Gastrocnemius medialis (tissue), 4 donors: ENCODE measurements around the gene SBK3. TPM values are rescaled to one million over a fixed set of nuclear protein-coding genes. Genes with fewer than 3 reads are reported as not detected.
A peak's percentile ranks its signal among the peaks of the same experiment; 100 is the strongest.

Experiments
- ATAC-seq, 2 donors: fragments of 150-250 bp; one replicate each; pipeline ENCODE4 v1.9.1; 2016
- DNase-seq, 2 donors: peaks; one replicate each; pipeline ENCODE4 v3.0.0-alpha.2; 2019
- H3K27ac ChIP-seq, 4 donors: fragments of 200-600 bp; sonication (generic); 1 replicate in 1 of 4; 2 replicates in 3 of 4; pipeline ENCODE4 v1.5.1; 2016 to 2018; ENCODE audit warnings: mild to moderate bottlenecking in 2 of 4, moderate library complexity in 1 of 4
- H3K27me3 ChIP-seq, 3 donors: fragments of 200-600 bp; sonication (generic) in 2 of 3; 1 replicate in 1 of 3; 2 replicates in 2 of 3; pipeline versions ENCODE4 v1.5.1 to v1.6.0; 2016 to 2019; ENCODE audit warnings: mild to moderate bottlenecking in 1 of 3, moderate library complexity in 1 of 3
- H3K36me3 ChIP-seq, 2 donors: fragments of 200-600 bp; sonication (generic) in 1 of 2; one replicate each; pipeline ENCODE4 v1.5.1; 2017 to 2018
- H3K4me1 ChIP-seq, 2 donors: fragments of 200-600 bp; sonication (generic) in 1 of 2; one replicate each; pipeline ENCODE4 v1.5.1; 2016 to 2017; ENCODE audit warnings: mild to moderate bottlenecking in 2 of 2
- H3K4me3 ChIP-seq, 4 donors: fragments of 200-600 bp; sonication (generic) in 3 of 4; 1 replicate in 1 of 4; 2 replicates in 3 of 4; pipeline ENCODE4 v1.5.1; 2016 to 2019; ENCODE audit warnings: mild to moderate bottlenecking in 2 of 4
- H3K9me3 ChIP-seq, 3 donors: fragments of 200-600 bp; sonication (generic) in 2 of 3; 1 replicate in 1 of 3; 2 replicates in 2 of 3; pipeline ENCODE4 v1.5.1; 2016 to 2019
- POLR2A ChIP-seq, 2 donors: fragments of 450-650 bp; IDR thresholded peaks; one replicate each; pipeline ENCODE4 v1.6.1; 2017; ENCODE audit warnings: antibody characterized with exemption in 2 of 2, mild to moderate bottlenecking in 2 of 2, moderate library complexity in 2 of 2
- in situ Hi-C, 4 donors: fragments of 200-750 bp; cut with MboI; loops; one replicate each; pipeline versions ENCODE4 v1.15.0 to v1.8.0; 2017; ENCODE audit warnings: low sequenced_read_pairs in 4 of 4
- intact Hi-C: fragments of 100-400 bp; cut with DNase I; formaldehyde crosslinking; loops from one replicate; pipeline ENCODE4 v1.15.1; 2023; ENCODE audit warnings: low total_unique reads
- total RNA-seq, 4 donors: library from RNA; depleted of rRNA; stranded (reverse); fragments of >200 nt; gene quantifications; one replicate each; pipeline versions ENCODE4 v1.1.0 to v1.2.3, GENCODE V29; 2016
- TF ChIP-seq, protein P1 (sequence below), 5 experiments: fragments of 450-650 bp in 3 of 5; fragments of 200-600 bp in 2 of 5; sonication (generic) in 2 of 5; IDR thresholded peaks in 4 of 5; conservative IDR thresholded peaks in 1 of 5; 1 replicate in 4 of 5; 2 replicates in 1 of 5; pipeline ENCODE4 v1.5.1; 2016 to 2019; ENCODE audit warnings: antibody characterized with exemption in 5 of 5, mild to moderate bottlenecking in 3 of 5, moderate library complexity in 3 of 5

The SBK3 gene
- total RNA-seq, 4 donors from 2014 or later: 3.1 to 24.1 (median 6.8) TPM

DNA sequence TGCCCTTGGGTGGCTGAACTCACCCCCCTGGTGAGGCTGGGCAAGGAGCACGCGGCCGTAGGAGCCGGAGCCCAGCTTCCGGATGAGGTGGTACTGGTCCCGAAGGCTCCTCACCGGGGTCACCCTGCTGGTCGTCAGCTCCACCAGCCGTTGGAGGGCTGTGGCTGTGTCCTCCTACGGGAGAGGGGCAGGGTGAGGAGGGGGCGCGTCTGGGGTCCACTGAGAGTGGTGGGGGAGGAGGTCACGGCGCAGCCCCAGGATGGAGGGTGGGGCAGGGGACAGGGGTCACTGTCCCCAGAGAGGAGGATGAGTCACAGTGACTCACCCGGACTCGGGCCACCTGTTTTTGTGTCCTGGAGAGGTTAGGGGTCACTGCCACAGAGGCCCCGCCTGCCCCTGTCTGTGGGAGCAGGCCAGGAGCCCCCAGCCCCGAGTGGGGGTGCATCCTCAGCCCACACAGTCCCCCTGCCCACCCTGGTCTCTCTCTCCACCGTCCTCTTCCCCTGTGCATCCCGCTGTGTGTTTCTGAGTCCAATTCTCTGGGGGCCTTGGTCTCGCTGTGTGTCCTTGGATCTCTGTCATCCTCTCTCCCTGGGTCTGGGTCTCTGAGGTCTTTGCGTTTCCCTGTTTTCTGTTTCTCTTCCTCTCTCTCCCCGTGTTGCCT, 435 bp downstream of the SBK3 start:
- Histone ChIP-seq H3K9me3 (no peaks in the 10 kb centered on the region), H3K27ac (peak overlapping the region; percentile 90 to 98 (median 94)), H3K27me3 (no peaks in the 10 kb centered on the region), H3K36me3 (no peaks in the 10 kb centered on the region), H3K4me3 (peak overlapping the region in 1 of 4 donors; percentile 4), H3K4me1 (peaks cover 46 to 61% of the 10 kb centered on the region in 2 donors)
- no peak for TF ChIP-seq POLR2A (IDR thresholded peaks at IDR 0.05)
- TF ChIP-seq, protein P1, sequence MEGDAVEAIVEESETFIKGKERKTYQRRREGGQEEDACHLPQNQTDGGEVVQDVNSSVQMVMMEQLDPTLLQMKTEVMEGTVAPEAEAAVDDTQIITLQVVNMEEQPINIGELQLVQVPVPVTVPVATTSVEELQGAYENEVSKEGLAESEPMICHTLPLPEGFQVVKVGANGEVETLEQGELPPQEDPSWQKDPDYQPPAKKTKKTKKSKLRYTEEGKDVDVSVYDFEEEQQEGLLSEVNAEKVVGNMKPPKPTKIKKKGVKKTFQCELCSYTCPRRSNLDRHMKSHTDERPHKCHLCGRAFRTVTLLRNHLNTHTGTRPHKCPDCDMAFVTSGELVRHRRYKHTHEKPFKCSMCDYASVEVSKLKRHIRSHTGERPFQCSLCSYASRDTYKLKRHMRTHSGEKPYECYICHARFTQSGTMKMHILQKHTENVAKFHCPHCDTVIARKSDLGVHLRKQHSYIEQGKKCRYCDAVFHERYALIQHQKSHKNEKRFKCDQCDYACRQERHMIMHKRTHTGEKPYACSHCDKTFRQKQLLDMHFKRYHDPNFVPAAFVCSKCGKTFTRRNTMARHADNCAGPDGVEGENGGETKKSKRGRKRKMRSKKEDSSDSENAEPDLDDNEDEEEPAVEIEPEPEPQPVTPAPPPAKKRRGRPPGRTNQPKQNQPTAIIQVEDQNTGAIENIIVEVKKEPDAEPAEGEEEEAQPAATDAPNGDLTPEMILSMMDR (IDR thresholded peaks at IDR 0.05 in 4 of 5, conservative IDR thresholded peaks at IDR 0.05 in 1 of 5): no peak
- ATAC-seq (no peak), DNase-seq (peak in 1 of 2 donors; percentile 67)
- intact Hi-C loops (no loop called here), in situ Hi-C loops (loop anchor here in 1 of 4 donors (5.0 kb wide), 1 partner anchor 52 kb away; the partner anchor contains the start of gene FIZ1)

- TF ChIP-seq POLR2A (IDR thresholded peaks at IDR 0.05): no peak
- TF ChIP-seq, protein P1 (IDR thresholded peaks at IDR 0.05 in 4 of 5, conservative IDR thresholded peaks at IDR 0.05 in 1 of 5): no peak
- in situ Hi-C loops: no loop called here
- H3K27ac ChIP-seq: no peak overlapping the region
These were observed 1.3 kb downstream of the SBK3 start for GRCh38 chr19:55544014-55544413.

DNA sequence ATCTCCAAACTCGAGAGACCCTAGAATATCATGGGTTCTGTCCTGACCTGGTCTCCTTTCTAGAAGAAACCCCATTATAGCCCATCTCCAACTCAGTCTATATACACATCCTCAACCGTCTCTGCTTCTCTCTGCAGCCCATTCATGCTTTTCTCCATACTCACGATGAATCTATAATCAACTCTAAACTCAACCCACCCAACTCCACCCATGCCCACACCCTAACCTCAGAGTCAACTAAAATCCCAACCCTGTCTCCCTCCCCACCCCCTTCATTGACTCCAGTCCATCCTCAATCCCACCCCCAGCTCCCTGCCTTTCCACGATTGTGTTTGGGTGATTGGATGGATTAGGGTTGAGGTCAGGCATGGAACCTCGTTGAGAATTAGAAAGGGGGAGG, 1.8 kb downstream of the SBK3 start:
- TF ChIP-seq POLR2A (IDR thresholded peaks at IDR 0.05): no peak
- TF ChIP-seq, protein P1 (IDR thresholded peaks at IDR 0.05 in 4 of 5, conservative IDR thresholded peaks at IDR 0.05 in 1 of 5): no peak
- in situ Hi-C loops (no loop called here), intact Hi-C loops (no loop called here)
- H3K4me3 ChIP-seq: no peak overlapping the region
- DNase-seq (no peak), ATAC-seq (no peak)
- H3K27me3 ChIP-seq: no peaks in the 10 kb centered on the region
- H3K36me3 ChIP-seq: no peaks in the 10 kb centered on the region
- peaks cover 38 to 51% of the 10 kb centered on the region in 2 donors for H3K4me1 ChIP-seq
- no peaks in the 10 kb centered on the region for H3K9me3 ChIP-seq
- no peak overlapping the region for H3K27ac ChIP-seq

More at GRCh38 chr19:55544014-55544413, 1.3 kb downstream of the SBK3 start:
- intact Hi-C loops: no loop called here
- Histone ChIP-seq H3K4me1 (peaks cover 43 to 56% of the 10 kb centered on the region in 2 donors), H3K4me3 (no peak overlapping the region), H3K9me3 (no peaks in the 10 kb centered on the region), H3K27me3 (no peaks in the 10 kb centered on the region), H3K36me3 (no peaks in the 10 kb centered on the region)
- DNase-seq: no peak
- ATAC-seq: no peak

DNA sequence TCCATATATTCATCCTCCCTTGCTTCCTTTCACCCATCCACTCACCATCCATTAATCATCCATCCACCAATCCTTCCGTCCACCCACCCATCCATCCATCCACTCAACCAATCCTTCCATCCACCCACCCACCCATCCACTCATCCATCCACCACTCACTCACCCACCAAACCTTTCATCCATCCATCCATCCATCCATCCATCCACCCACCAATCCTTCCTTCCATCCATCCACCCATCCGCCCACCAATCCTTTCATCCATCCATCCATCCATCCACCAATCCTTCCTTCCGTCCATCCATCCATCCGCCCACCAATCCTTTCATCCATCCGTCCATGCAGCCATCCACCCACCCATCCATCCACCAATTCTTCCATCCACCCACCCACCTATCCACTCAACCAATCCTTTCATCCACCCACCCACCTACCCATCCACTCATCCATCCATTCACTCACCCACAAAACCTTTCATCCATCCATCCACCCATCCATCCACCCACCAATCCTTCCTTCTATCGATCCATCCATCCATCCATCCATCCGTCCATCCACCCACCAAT, 3.0 kb downstream of the SBK3 start:
- intact Hi-C loops: no loop called here
- TF ChIP-seq POLR2A (IDR thresholded peaks at IDR 0.05): no peak
- TF ChIP-seq, protein P1 (IDR thresholded peaks at IDR 0.05 in 4 of 5, conservative IDR thresholded peaks at IDR 0.05 in 1 of 5): no peak

More for the DNA sequence above, 3.0 kb downstream of the SBK3 start:
- in situ Hi-C loops: no loop called here
- no peaks in the 10 kb centered on the region for H3K36me3 ChIP-seq
- ATAC-seq (no peak), DNase-seq (no peak)
- H3K9me3 ChIP-seq: no peaks in the 10 kb centered on the region
- no peak overlapping the region for H3K27ac ChIP-seq
- no peak overlapping the region for H3K4me3 ChIP-seq
- peaks cover 26 to 39% of the 10 kb centered on the region in 2 donors for H3K4me1 ChIP-seq
- H3K27me3 ChIP-seq: no peaks in the 10 kb centered on the region
